Testis (tissue), 2 donors: ENCODE data around the gene SCAP.

Experiments
- CTCF ChIP-seq, 3 experiments: fragments of 450-650 bp in 2 of 3; fragments of 200-600 bp in 1 of 3; sonication (generic) in 1 of 3; IDR thresholded peaks; one replicate each; pipeline ENCODE4 v1.5.1; 2016 to 2019; ENCODE audit warnings: antibody characterized with exemption in 3 of 3, mild to moderate bottlenecking in 2 of 3, moderate library complexity in 1 of 3
- POLR2A ChIP-seq: fragments of 450-650 bp; IDR thresholded peaks from one replicate; pipeline ENCODE4 v1.6.1; 2017; ENCODE audit warnings: antibody characterized with exemption, mild to moderate bottlenecking, moderate library complexity

DNA sequence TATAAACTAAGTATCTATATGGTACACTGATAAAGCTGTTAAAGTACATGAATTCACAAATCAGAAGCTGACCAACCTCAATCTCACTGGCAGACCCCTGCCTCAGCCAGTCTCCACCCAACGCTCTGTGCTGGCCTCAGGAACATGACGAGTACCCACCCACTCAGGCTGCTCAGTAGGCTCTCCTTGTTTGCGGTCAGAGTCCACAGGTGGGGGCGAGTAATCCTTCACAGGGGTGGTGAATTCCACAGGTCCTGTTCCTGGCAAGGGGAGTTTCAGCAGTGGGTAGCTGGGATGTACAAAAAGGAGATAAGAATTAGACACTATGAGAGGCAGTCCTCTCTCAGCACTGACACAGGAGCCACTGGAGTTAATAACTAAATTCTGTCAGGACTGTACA lies 40.9 kb downstream of the SCAP start:
- no peak for TF ChIP-seq CTCF (IDR thresholded peaks at IDR 0.05)
- TF ChIP-seq POLR2A: no peak
